Measurements from ENCODE around the gene MFAP3L.

MFAP3L gene

GRCh38 chr4:169971456-169972015 is 54.7 kb downstream of the MFAP3L start:
- no peaks in the 10 kb centered on the region for H4K20me1 ChIP-seq
- TF ChIP-seq Cebpa-rat (IDR thresholded peaks at IDR 0.05) = no peak
- no peak overlapping the region for H3K9ac ChIP-seq
- no peak overlapping the region for H3K4me2 ChIP-seq
- H3K27ac ChIP-seq = no peak overlapping the region
- H3K9me3 ChIP-seq = no peaks in the 10 kb centered on the region
- no peak overlapping the region for H3K4me3 ChIP-seq
- H3K27me3 ChIP-seq = no peaks in the 10 kb centered on the region
- H3K36me3 ChIP-seq = no peaks in the 10 kb centered on the region
- no peaks in the 10 kb centered on the region for H3K4me1 ChIP-seq

GRCh38 chr4:169968999-169969398 is 57.2 kb downstream of the MFAP3L start:
- no peaks in the 10 kb centered on the region for H3K4me1 ChIP-seq
- no peaks in the 10 kb centered on the region for H4K20me1 ChIP-seq
- no peaks in the 10 kb centered on the region for H3K36me3 ChIP-seq
- TF ChIP-seq Cebpa-rat (IDR thresholded peaks at IDR 0.05) = no peak
- no peaks in the 10 kb centered on the region for H3K27me3 ChIP-seq
- no peak overlapping the region for H3K9ac ChIP-seq
- H3K4me2 ChIP-seq = no peak overlapping the region
- H3K4me3 ChIP-seq = no peak overlapping the region
- H3K27ac ChIP-seq = no peak overlapping the region
- H3K9me3 ChIP-seq = no peaks in the 10 kb centered on the region

GRCh38 chr4:169963998-169964397 is 62.2 kb downstream of the MFAP3L start:
- H3K4me2 ChIP-seq = no peak overlapping the region
- no peak for TF ChIP-seq Cebpa-rat (IDR thresholded peaks at IDR 0.05)
- H3K27me3 ChIP-seq = no peaks in the 10 kb centered on the region

GRCh38 chr4:169959254-169959653 is 66.9 kb downstream of the MFAP3L start:
- H3K4me2 ChIP-seq = no peak overlapping the region
- H3K9ac ChIP-seq = no peak overlapping the region
- TF ChIP-seq Cebpa-rat (IDR thresholded peaks at IDR 0.05) = no peak
- H3K27ac ChIP-seq = no peak overlapping the region
- H3K9me3 ChIP-seq = no peaks in the 10 kb centered on the region
- no peaks in the 10 kb centered on the region for H4K20me1 ChIP-seq
- no peaks in the 10 kb centered on the region for H3K27me3 ChIP-seq
- H3K4me1 ChIP-seq = no peaks in the 10 kb centered on the region
- no peak overlapping the region for H3K4me3 ChIP-seq
- no peaks in the 10 kb centered on the region for H3K36me3 ChIP-seq

More at GRCh38 chr4:169963998-169964397, 62.2 kb downstream of the MFAP3L start:
- H3K36me3 ChIP-seq = no peaks in the 10 kb centered on the region
- H3K9ac ChIP-seq = no peak overlapping the region
- H3K27ac ChIP-seq = no peak overlapping the region
- H3K4me1 ChIP-seq = no peaks in the 10 kb centered on the region
- H3K4me3 ChIP-seq = no peak overlapping the region
- H4K20me1 ChIP-seq = no peaks in the 10 kb centered on the region
- H3K9me3 ChIP-seq = no peaks in the 10 kb centered on the region

- no peak overlapping the region for H3K4me2 ChIP-seq
- H3K27me3 ChIP-seq = no peaks in the 10 kb centered on the region
- no peaks in the 10 kb centered on the region for H4K20me1 ChIP-seq
Observed at GRCh38 chr4:169958629-169959028, 67.6 kb downstream of the MFAP3L start.

GRCh38 chr4:169957785-169958184 is 68.4 kb downstream of the MFAP3L start:
- Histone ChIP-seq H3K9me3 (no peaks in the 10 kb centered on the region), H3K4me1 (peaks cover 5% of the 10 kb centered on the region), H3K36me3 (no peaks in the 10 kb centered on the region), H3K9ac (no peak overlapping the region), H3K27me3 (no peaks in the 10 kb centered on the region), H4K20me1 (no peaks in the 10 kb centered on the region), H3K4me2 (no peak overlapping the region), H3K4me3 (no peak overlapping the region), H3K27ac (no peak overlapping the region)
- no peak for TF ChIP-seq Cebpa-rat (IDR thresholded peaks at IDR 0.05)

More at GRCh38 chr4:169958629-169959028, 67.6 kb downstream of the MFAP3L start:
- Histone ChIP-seq H3K9ac (no peak overlapping the region), H3K4me1 (no peaks in the 10 kb centered on the region), H3K27ac (no peak overlapping the region), H3K4me3 (no peak overlapping the region), H3K36me3 (no peaks in the 10 kb centered on the region), H3K9me3 (no peaks in the 10 kb centered on the region)
- no peak for TF ChIP-seq Cebpa-rat (IDR thresholded peaks at IDR 0.05)

- Histone ChIP-seq H4K20me1 (no peaks in the 10 kb centered on the region), H3K9ac (no peak overlapping the region), H3K27me3 (no peaks in the 10 kb centered on the region), H3K36me3 (no peaks in the 10 kb centered on the region), H3K9me3 (no peaks in the 10 kb centered on the region), H3K4me1 (peaks cover 15% of the 10 kb centered on the region), H3K4me3 (no peak overlapping the region), H3K27ac (no peak overlapping the region), H3K4me2 (no peak overlapping the region)
- TF ChIP-seq Cebpa-rat (IDR thresholded peaks at IDR 0.05) = no peak
Observed at GRCh38 chr4:169956091-169956843, 69.9 kb downstream of the MFAP3L start.

GRCh38 chr4:169955521-169955920 is 70.7 kb downstream of the MFAP3L start:
- Histone ChIP-seq H3K4me1 (peaks cover 15% of the 10 kb centered on the region), H3K27me3 (no peaks in the 10 kb centered on the region), H3K4me2 (no peak overlapping the region), H3K36me3 (no peaks in the 10 kb centered on the region), H4K20me1 (no peaks in the 10 kb centered on the region), H3K9ac (no peak overlapping the region), H3K4me3 (no peak overlapping the region), H3K9me3 (no peaks in the 10 kb centered on the region), H3K27ac (no peak overlapping the region)
- TF ChIP-seq Cebpa-rat (IDR thresholded peaks at IDR 0.05) = no peak

GRCh38 chr4:169952236-169953002 is 73.8 kb downstream of the MFAP3L start:
- Histone ChIP-seq H3K4me1 (peaks cover 15% of the 10 kb centered on the region), H3K9ac (no peak overlapping the region), H3K27me3 (no peaks in the 10 kb centered on the region), H3K9me3 (no peaks in the 10 kb centered on the region), H3K36me3 (no peaks in the 10 kb centered on the region), H3K27ac (no peak overlapping the region), H4K20me1 (no peaks in the 10 kb centered on the region), H3K4me2 (peak overlapping the region; percentile 50), H3K4me3 (no peak overlapping the region)
- no peak for TF ChIP-seq Cebpa-rat (IDR thresholded peaks at IDR 0.05)

GRCh38 chr4:169948271-169948670 is 77.9 kb downstream of the MFAP3L start:
- no peaks in the 10 kb centered on the region for H3K36me3 ChIP-seq
- peaks cover 14% of the 10 kb centered on the region for H3K4me1 ChIP-seq

More at GRCh38 chr4:169948271-169948670, 77.9 kb downstream of the MFAP3L start:
- Histone ChIP-seq H3K4me3 (no peak overlapping the region), H3K9me3 (no peaks in the 10 kb centered on the region), H3K9ac (no peak overlapping the region), H4K20me1 (no peaks in the 10 kb centered on the region), H3K27me3 (no peaks in the 10 kb centered on the region), H3K27ac (no peak overlapping the region), H3K4me2 (no peak overlapping the region)
- TF ChIP-seq Cebpa-rat (IDR thresholded peaks at IDR 0.05) = no peak

All from BLaER1 (cell line).